ENCODE measurements around the gene TMEM54. TPM values are rescaled to one million over a fixed set of nuclear protein-coding genes. Genes with fewer than 3 reads are reported as not detected.

Gene TMEM54
- total and polyA plus RNA-seq, 2 of the 13 experiments (the other 11 are each of a cell fraction or from before 2014, with no cell fraction given), result 2.5 to 2.9 TPM

DNA sequence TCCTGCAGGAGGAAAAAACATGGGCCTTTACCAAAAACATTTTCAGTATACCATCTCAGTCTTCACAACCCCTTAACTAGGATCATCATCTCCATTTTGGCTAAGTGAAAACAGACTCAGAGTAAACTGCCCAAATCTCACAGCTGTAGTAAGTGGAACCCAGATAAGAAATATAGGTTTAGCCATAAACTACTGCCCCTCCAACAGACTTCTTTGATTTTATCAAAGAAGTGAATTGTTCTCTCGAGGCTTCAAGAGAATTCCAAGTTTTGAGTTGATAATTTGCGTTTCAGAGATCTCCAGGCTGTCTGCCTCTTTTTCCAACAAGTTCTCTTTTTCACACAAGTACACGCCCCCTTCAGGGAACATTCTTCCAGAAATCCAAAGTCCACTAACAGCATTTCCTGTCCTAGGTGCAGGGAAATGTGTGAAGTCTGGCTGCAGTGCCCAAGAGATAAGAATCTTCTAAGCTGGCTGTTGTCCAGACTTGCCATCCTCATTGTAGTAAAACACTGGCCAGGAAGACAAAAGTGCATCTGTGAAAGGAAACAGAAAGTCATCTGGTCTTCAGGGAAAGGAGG lies 32.6 kb upstream of the TMEM54 start (continued):
- TF ChIP-seq TBX3 (IDR thresholded peaks at IDR 0.05; ENCODE audit: borderline replicate concordance) (peak; percentile 80; the same call in 1 of the 2 replicates), SRY (CRISPR knock-in tag; IDR thresholded peaks at IDR 0.05) (no peak), ZNF678 (CRISPR knock-in tag; IDR thresholded peaks at IDR 0.05) (no peak), ISL2 (CRISPR knock-in tag; IDR thresholded peaks at IDR 0.05) (peak; percentile 56; the same call in 1 of the 2 replicates), IKZF1 (IDR thresholded peaks at IDR 0.05) (no peak), RXRA (CRISPR knock-in tag; IDR thresholded peaks at IDR 0.05) (no peak; the same call in 1 of the 2 replicates), MLLT10 (CRISPR knock-in tag; IDR thresholded peaks at IDR 0.05) (no peak), ZSCAN12 (CRISPR knock-in tag; IDR thresholded peaks at IDR 0.05) (0 out of 2 replicates have a peak, but pooled peaks have one; percentile 31), ZNF10 (CRISPR knock-in tag; IDR thresholded peaks at IDR 0.05; ENCODE audit: borderline replicate concordance, low read depth) (no peak), CHD2 (IDR thresholded peaks at IDR 0.05; ENCODE audit: low read depth, low read length) (no peak), HNF4A (CRISPR knock-in tag; IDR thresholded peaks at IDR 0.05) (peak; percentile 97), BORCS8-MEF2B (CRISPR knock-in tag; IDR thresholded peaks at IDR 0.05) (no peak), SPEN (CRISPR knock-in tag; IDR thresholded peaks at IDR 0.05; ENCODE audit: low read depth) (peak; percentile 71)
- TF ChIP-seq, protein P1, sequence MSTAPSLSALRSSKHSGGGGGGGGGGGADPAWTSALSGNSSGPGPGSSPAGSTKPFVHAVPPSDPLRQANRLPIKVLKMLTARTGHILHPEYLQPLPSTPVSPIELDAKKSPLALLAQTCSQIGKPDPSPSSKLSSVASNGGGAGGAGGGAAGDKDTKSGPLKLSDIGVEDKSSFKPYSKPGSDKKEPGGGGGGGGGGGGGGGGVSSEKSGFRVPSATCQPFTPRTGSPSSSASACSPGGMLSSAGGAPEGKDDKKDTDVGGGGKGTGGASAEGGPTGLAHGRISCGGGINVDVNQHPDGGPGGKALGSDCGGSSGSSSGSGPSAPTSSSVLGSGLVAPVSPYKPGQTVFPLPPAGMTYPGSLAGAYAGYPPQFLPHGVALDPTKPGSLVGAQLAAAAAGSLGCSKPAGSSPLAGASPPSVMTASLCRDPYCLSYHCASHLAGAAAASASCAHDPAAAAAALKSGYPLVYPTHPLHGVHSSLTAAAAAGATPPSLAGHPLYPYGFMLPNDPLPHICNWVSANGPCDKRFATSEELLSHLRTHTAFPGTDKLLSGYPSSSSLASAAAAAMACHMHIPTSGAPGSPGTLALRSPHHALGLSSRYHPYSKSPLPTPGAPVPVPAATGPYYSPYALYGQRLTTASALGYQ (CRISPR knock-in tag; IDR thresholded peaks at IDR 0.05), result no peak
- TF ChIP-seq, protein P2, sequence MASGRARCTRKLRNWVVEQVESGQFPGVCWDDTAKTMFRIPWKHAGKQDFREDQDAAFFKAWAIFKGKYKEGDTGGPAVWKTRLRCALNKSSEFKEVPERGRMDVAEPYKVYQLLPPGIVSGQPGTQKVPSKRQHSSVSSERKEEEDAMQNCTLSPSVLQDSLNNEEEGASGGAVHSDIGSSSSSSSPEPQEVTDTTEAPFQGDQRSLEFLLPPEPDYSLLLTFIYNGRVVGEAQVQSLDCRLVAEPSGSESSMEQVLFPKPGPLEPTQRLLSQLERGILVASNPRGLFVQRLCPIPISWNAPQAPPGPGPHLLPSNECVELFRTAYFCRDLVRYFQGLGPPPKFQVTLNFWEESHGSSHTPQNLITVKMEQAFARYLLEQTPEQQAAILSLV (CRISPR knock-in tag; IDR thresholded peaks at IDR 0.05; ENCODE audit: borderline replicate concordance), result no peak
- TF ChIP-seq, protein P3, sequence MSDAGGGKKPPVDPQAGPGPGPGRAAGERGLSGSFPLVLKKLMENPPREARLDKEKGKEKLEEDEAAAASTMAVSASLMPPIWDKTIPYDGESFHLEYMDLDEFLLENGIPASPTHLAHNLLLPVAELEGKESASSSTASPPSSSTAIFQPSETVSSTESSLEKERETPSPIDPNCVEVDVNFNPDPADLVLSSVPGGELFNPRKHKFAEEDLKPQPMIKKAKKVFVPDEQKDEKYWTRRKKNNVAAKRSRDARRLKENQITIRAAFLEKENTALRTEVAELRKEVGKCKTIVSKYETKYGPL (CRISPR knock-in tag; IDR thresholded peaks at IDR 0.05), result no peak
- TF ChIP-seq, protein P4, sequence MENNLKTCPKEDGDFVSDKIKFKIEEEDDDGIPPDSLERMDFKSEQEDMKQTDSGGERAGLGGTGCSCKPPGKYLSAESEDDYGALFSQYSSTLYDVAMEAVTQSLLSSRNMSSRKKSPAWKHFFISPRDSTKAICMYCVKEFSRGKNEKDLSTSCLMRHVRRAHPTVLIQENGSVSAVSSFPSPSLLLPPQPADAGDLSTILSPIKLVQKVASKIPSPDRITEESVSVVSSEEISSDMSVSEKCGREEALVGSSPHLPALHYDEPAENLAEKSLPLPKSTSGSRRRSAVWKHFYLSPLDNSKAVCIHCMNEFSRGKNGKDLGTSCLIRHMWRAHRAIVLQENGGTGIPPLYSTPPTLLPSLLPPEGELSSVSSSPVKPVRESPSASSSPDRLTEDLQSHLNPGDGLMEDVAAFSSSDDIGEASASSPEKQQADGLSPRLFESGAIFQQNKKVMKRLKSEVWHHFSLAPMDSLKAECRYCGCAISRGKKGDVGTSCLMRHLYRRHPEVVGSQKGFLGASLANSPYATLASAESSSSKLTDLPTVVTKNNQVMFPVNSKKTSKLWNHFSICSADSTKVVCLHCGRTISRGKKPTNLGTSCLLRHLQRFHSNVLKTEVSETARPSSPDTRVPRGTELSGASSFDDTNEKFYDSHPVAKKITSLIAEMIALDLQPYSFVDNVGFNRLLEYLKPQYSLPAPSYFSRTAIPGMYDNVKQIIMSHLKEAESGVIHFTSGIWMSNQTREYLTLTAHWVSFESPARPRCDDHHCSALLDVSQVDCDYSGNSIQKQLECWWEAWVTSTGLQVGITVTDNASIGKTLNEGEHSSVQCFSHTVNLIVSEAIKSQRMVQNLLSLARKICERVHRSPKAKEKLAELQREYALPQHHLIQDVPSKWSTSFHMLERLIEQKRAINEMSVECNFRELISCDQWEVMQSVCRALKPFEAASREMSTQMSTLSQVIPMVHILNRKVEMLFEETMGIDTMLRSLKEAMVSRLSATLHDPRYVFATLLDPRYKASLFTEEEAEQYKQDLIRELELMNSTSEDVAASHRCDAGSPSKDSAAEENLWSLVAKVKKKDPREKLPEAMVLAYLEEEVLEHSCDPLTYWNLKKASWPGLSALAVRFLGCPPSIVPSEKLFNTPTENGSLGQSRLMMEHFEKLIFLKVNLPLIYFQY (CRISPR knock-in tag; IDR thresholded peaks at IDR 0.05; ENCODE audit: borderline replicate concordance), result no peak
- TF ChIP-seq, protein P5, sequence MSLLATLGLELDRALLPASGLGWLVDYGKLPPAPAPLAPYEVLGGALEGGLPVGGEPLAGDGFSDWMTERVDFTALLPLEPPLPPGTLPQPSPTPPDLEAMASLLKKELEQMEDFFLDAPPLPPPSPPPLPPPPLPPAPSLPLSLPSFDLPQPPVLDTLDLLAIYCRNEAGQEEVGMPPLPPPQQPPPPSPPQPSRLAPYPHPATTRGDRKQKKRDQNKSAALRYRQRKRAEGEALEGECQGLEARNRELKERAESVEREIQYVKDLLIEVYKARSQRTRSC (CRISPR knock-in tag; IDR thresholded peaks at IDR 0.05; ENCODE audit: low read depth), result no peak
